ENCODE data around the gene HSPA9.

GRCh38 chr5:138615461-138615860 is 40.3 kb upstream of the HSPA9 start:
- no peak for TF ChIP-seq POLR2A (IDR thresholded peaks at IDR 0.05; ENCODE audit: low read depth, low read length)
- TF ChIP-seq CTCF (IDR thresholded peaks at IDR 0.05 in 2 of 3, conservative IDR thresholded peaks at IDR 0.05 in 1 of 3; ENCODE audit: control insufficient read depth in 2 of 3, extremely low read depth in 1 of 3, insufficient read depth in 1 of 3, low read depth in 3 of 3, low read length in 3 of 3): no peak
- no peak for TF ChIP-seq SMC3 (IDR thresholded peaks at IDR 0.05; ENCODE audit: borderline replicate concordance, low read length)
- no peak for TF ChIP-seq CHD2 (IDR thresholded peaks at IDR 0.05; ENCODE audit: borderline replicate concordance, low read depth, low read length)
- no peak for TF ChIP-seq KDM1A (IDR thresholded peaks at IDR 0.05; ENCODE audit: borderline replicate concordance)
- TF ChIP-seq CEBPB (IDR thresholded peaks at IDR 0.05; ENCODE audit: borderline replicate concordance in 1 of 2, low read depth in 2 of 2, low read length in 2 of 2): no peak
